Neural cell (in vitro differentiated cells): Measurements from ENCODE around the gene ISG20L2. TPM values are rescaled to one million over a fixed set of nuclear protein-coding genes. Genes with fewer than 3 reads are reported as not detected.

Source experiments
- H2AFZ ChIP-seq: fragments of 200-600, 300-800 bp; sonication (generic), shearing (Covaris generic); 2 replicates; pipeline ENCODE4 v1.6.0; 2014; ENCODE audit warnings: low read depth, mild to moderate bottlenecking, antibody characterized with exemption, low read length, moderate library complexity
- H3F3A ChIP-seq: fragments of 200-600 bp; shearing (Covaris generic); 2 replicates; pipeline ENCODE4 v1.6.1; 2016; ENCODE audit warnings: mild to moderate bottlenecking, moderate library complexity, mixed read lengths, antibody characterized with exemption, low read length; ENCODE audit not compliant: insufficient read depth, poor library complexity, severe bottlenecking
- H3K27ac ChIP-seq: fragments of 200-600, 300-800 bp; sonication (generic), shearing (Covaris generic); 2 replicates; pipeline ENCODE4 v1.5.1; 2014; ENCODE audit warnings: mild to moderate bottlenecking, low read length, moderate library complexity
- H3K27me3 ChIP-seq: fragments of 300-800, 200-600 bp; sonication (generic), shearing (Covaris generic); 2 replicates; pipeline ENCODE4 v1.6.0; 2014; ENCODE audit warnings: mild to moderate bottlenecking, low read depth, low read length, moderate library complexity; ENCODE audit not compliant: insufficient read depth
- H3K36me3 ChIP-seq: fragments of 300-800, 200-600 bp; sonication (generic), shearing (Covaris generic); 2 replicates; pipeline ENCODE4 v1.5.1; 2014; ENCODE audit warnings: mild to moderate bottlenecking, antibody characterized with exemption, low read length, moderate library complexity; ENCODE audit not compliant: insufficient read depth
- H3K4me2 ChIP-seq: fragments of 300-800, 200-600 bp; sonication (generic), shearing (Covaris generic); 2 replicates; pipeline ENCODE4 v1.6.0; 2014; ENCODE audit warnings: mild to moderate bottlenecking, low read length
- H3K4me3 ChIP-seq: fragments of 300-800, 200-600 bp; sonication (generic), shearing (Covaris generic); 2 replicates; pipeline ENCODE4 v1.5.1; 2014; ENCODE audit warnings: mild to moderate bottlenecking, low read length, moderate library complexity
- H3K79me2 ChIP-seq: fragments of 200-600 bp; shearing (Covaris generic); replicated peaks from 2 replicates; pipeline ENCODE4 v1.6.0; 2014; ENCODE audit warnings: mild to moderate bottlenecking, low read length, moderate library complexity; ENCODE audit not compliant: insufficient read depth
- H3K9ac ChIP-seq: fragments of 300-800, 200-600 bp; sonication (generic), shearing (Covaris generic); 2 replicates; pipeline ENCODE4 v1.6.1; 2016; ENCODE audit warnings: mild to moderate bottlenecking, low read length, mixed read lengths
- H3K9me2 ChIP-seq: fragments of 200-600 bp; shearing (Covaris generic); 2 replicates; pipeline ENCODE4 v1.6.1; 2016; ENCODE audit warnings: mild to moderate bottlenecking, low read length, mixed read lengths; ENCODE audit not compliant: insufficient read depth
- H3K9me3 ChIP-seq: fragments of 200-600, 300-800 bp; sonication (generic), shearing (Covaris generic); 2 replicates; pipeline ENCODE4 v1.6.1; 2016; ENCODE audit warnings: mild to moderate bottlenecking, mixed run types, low read length, moderate library complexity, mixed read lengths
- H4K20me1 ChIP-seq: fragments of 200-600 bp; shearing (Covaris generic); 2 replicates; pipeline ENCODE4 v1.6.1; 2016; ENCODE audit warnings: mild to moderate bottlenecking, mixed run types; ENCODE audit not compliant: insufficient read depth
- CTCF ChIP-seq: fragments of 450-650 bp; IDR thresholded peaks from 2 replicates; pipeline ENCODE4 v1.5.1; 2014; ENCODE audit warnings: antibody characterized with exemption, mild to moderate bottlenecking, moderate library complexity; ENCODE audit not compliant: poor library complexity, severe bottlenecking
- EP300 ChIP-seq: fragments of 450-650 bp; conservative IDR thresholded peaks from 2 replicates; pipeline ENCODE4 v1.6.1; 2014; ENCODE audit warnings: antibody characterized with exemption, mild to moderate bottlenecking, moderate library complexity; ENCODE audit not compliant: poor library complexity, severe bottlenecking
- EZH2 ChIP-seq: fragments of 200-600, 300-800 bp; shearing (Covaris generic), sonication (generic); IDR thresholded peaks from 2 replicates; pipeline ENCODE4 v1.6.1; 2014; ENCODE audit warnings: antibody characterized with exemption, low read length, borderline replicate concordance, mild to moderate bottlenecking; ENCODE audit not compliant: insufficient read depth, poor library complexity, severe bottlenecking
- MXI1 ChIP-seq: fragments of 450-650 bp; conservative IDR thresholded peaks from 2 replicates; pipeline ENCODE4 v1.6.1; 2014; ENCODE audit warnings: antibody characterized with exemption, mild to moderate bottlenecking; ENCODE audit not compliant: poor library complexity, severe bottlenecking
- POLR2AphosphoS5 ChIP-seq: IDR thresholded peaks from 2 replicates; pipeline ENCODE4 v1.6.1; 2012
- RAD21 ChIP-seq: fragments of 450-650 bp; conservative IDR thresholded peaks from 2 replicates; pipeline ENCODE4 v1.6.1; 2014; ENCODE audit warnings: antibody characterized with exemption, mild to moderate bottlenecking, moderate library complexity
- SMC3 ChIP-seq: fragments of 450-650 bp; conservative IDR thresholded peaks from 2 replicates; pipeline ENCODE4 v1.6.1; 2014; ENCODE audit warnings: antibody characterized with exemption, mild to moderate bottlenecking, moderate library complexity; ENCODE audit not compliant: poor library complexity
- TAF1 ChIP-seq: IDR thresholded peaks from 2 replicates; pipeline ENCODE4 v1.6.1; 2012; ENCODE audit warnings: low read depth
- polyA plus RNA-seq: library from polyadenylated mRNA; depleted of rRNA; stranded (reverse); fragments of >200 nt; gene quantifications from 2 replicates; pipeline ENCODE4 v1.2.3, GENCODE V29; 2014
- TF ChIP-seq, protein P1 (sequence below): IDR thresholded peaks from 2 replicates; pipeline ENCODE4 v1.6.1; 2012; ENCODE audit warnings: borderline replicate concordance

The ISG20L2 gene
- polyA plus RNA-seq, 1 donor from 2014 or later, result 8.5 TPM

DNA sequence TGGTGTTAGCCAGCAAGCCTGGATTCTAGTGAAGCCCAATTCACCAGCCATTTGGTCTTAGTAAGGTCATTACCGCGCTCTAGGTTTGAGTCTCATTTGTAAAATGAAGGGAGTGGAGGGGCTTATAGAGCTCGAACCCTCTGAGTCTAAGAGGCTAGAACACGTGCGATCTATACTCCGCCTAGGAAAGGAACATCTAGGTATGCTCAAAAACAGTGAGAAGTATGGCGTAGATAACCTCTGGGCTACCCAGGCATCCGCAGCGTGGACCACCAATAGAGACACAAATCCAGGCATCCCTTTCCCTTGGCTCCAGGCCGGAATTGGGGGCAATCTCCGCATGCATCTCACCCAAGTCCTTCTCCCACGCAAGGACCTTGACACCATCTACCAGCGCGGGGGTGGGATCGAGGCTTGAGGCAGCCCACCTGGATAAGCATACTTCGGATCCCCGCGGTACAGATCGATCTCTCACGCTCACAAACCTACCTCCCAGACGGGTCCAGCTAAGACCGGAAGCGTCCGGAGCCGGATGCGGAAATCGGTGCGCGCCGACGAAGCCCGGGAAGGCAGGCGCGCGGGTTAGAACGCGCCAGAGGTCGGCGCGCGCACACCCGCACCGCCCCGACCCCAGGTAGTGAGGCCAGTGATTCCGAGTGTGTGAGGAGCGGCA is 504 bp downstream of the ISG20L2 start, which contains the start of gene METTL25B:
Gene METTL25B (plus strand): TSS at position 544 of the 673 bp plus-strand sequence. CDS start 636 bp downstream, outside the sequence.
- no peaks in the 10 kb centered on the region for H3K9me2 ChIP-seq
- peak within 1 kb of the TSS; percentile 96 for H3K9ac ChIP-seq
- H4K20me1 ChIP-seq, result peaks cover 8% of the 10 kb centered on the region
- peak within 1 kb of the TSS; percentile 97 for H3K27ac ChIP-seq
- peak within 1 kb of the TSS; percentile 98 for H3K4me2 ChIP-seq
- peak within 1 kb of the TSS; percentile 91 for H3K4me3 ChIP-seq
- peaks cover 7% of the 10 kb centered on the region for H3K36me3 ChIP-seq
- peaks cover 39% of the 10 kb centered on the region for H3K79me2 ChIP-seq
- H3F3A ChIP-seq, result no peaks in the 10 kb centered on the region
- H2AFZ ChIP-seq, result peak within 1 kb of the TSS; percentile 93
- no peak for TF ChIP-seq EP300
- no peak for TF ChIP-seq EZH2
- peak; percentile 89 for TF ChIP-seq MXI1
- no peak for TF ChIP-seq CTCF
- TF ChIP-seq, protein P1, sequence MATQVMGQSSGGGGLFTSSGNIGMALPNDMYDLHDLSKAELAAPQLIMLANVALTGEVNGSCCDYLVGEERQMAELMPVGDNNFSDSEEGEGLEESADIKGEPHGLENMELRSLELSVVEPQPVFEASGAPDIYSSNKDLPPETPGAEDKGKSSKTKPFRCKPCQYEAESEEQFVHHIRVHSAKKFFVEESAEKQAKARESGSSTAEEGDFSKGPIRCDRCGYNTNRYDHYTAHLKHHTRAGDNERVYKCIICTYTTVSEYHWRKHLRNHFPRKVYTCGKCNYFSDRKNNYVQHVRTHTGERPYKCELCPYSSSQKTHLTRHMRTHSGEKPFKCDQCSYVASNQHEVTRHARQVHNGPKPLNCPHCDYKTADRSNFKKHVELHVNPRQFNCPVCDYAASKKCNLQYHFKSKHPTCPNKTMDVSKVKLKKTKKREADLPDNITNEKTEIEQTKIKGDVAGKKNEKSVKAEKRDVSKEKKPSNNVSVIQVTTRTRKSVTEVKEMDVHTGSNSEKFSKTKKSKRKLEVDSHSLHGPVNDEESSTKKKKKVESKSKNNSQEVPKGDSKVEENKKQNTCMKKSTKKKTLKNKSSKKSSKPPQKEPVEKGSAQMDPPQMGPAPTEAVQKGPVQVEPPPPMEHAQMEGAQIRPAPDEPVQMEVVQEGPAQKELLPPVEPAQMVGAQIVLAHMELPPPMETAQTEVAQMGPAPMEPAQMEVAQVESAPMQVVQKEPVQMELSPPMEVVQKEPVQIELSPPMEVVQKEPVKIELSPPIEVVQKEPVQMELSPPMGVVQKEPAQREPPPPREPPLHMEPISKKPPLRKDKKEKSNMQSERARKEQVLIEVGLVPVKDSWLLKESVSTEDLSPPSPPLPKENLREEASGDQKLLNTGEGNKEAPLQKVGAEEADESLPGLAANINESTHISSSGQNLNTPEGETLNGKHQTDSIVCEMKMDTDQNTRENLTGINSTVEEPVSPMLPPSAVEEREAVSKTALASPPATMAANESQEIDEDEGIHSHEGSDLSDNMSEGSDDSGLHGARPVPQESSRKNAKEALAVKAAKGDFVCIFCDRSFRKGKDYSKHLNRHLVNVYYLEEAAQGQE, result no peak
- peak; percentile 22 for TF ChIP-seq SMC3
- peak; percentile 71 for TF ChIP-seq POLR2AphosphoS5
- peak; percentile 13 for TF ChIP-seq RAD21
- TF ChIP-seq TAF1, result peak; percentile 14
- no peaks in the 10 kb centered on the region for H3K9me3 ChIP-seq
- no peaks in the 10 kb centered on the region for H3K27me3 ChIP-seq

- Histone ChIP-seq H2AFZ (no peak overlapping the region), H3K4me2 (peak overlapping the region; percentile 98), H3K9me3 (no peaks in the 10 kb centered on the region), H3K4me3 (peak overlapping the region; percentile 91), H3K79me2 (peaks cover 39% of the 10 kb centered on the region), H3K9me2 (no peaks in the 10 kb centered on the region), H3K36me3 (peaks cover 9% of the 10 kb centered on the region), H3K27me3 (no peaks in the 10 kb centered on the region), H4K20me1 (peaks cover 8% of the 10 kb centered on the region), H3F3A (no peaks in the 10 kb centered on the region), H3K9ac (peak overlapping the region; percentile 96), H3K27ac (peak overlapping the region; percentile 97)
- no peak for TF ChIP-seq TAF1
- no peak for TF ChIP-seq EP300
- TF ChIP-seq MXI1, result no peak
- no peak for TF ChIP-seq SMC3
- TF ChIP-seq RAD21, result no peak
- TF ChIP-seq, protein P1, result no peak
- no peak for TF ChIP-seq POLR2AphosphoS5
These were observed 1.1 kb downstream of the ISG20L2 start for GRCh38 chr1:156727492-156727891.
